GM12878 (cell line): ENCODE measurements around the gene SPINK1. TPM values are rescaled to one million over a fixed set of nuclear protein-coding genes. Genes with fewer than 3 reads are reported as not detected.

Source experiments
- ATAC-seq: fragments of 200-7000 bp; cut with Tn5 transposase; 3 replicates; pipeline ENCODE4 v1.9.1; 2020; ENCODE audit warnings: mild to moderate bottlenecking, moderate library complexity
- BruUV-seq: library from RNA; stranded (reverse); fragments of 400-500 nt; replicated peaks from 2 replicates; lab custom pipeline; 2021; lab: Mats Ljungman, UMichigan
- CTCF ChIA-PET: fragments of 300-600 bp; sonication (Branson Sonifier 250); formaldehyde crosslinking; extraction: SDS; loops from one replicate; lab custom pipeline; 2021; ENCODE audit warnings: inconsistent platforms; lab: Yijun Ruan, JAX
- POLR2A ChIA-PET: fragments of 350-600 bp; formaldehyde crosslinking; extraction: SDS; loops from one replicate; lab custom pipeline; 2021; ENCODE audit warnings: inconsistent platforms; lab: Charles Lee
- RAD21 ChIA-PET: fragments of 300-600 bp; sonication (Branson Sonifier 250); formaldehyde crosslinking; loops from one replicate; lab custom pipeline; 2023; ENCODE audit warnings: antibody characterized with exemption; ENCODE audit not compliant: unreplicated experiment; lab: Charles Lee
- SMC1A ChIA-PET: fragments of 300-600 bp; sonication (Branson Sonifier 250); formaldehyde crosslinking; loops from one replicate; lab custom pipeline; 2023; ENCODE audit not compliant: unreplicated experiment, uncharacterized antibody; lab: Charles Lee
- DNase-seq: peaks from one replicate; pipeline ENCODE4 v3.0.0-alpha.2; 2011; ENCODE audit warnings: low read depth, low spot score
- FAIRE-seq: peaks from 3 replicates; lab custom pipeline; 2011; peaks lifted over from hg19 to GRCh38; lab: Jason Lieb, UNC
- H2AFZ ChIP-seq: 2 replicates; pipeline ENCODE4 v1.6.0; 2011; ENCODE audit warnings: low read depth, low read length, control low read depth; ENCODE audit not compliant: control insufficient read depth
- H3K27ac ChIP-seq: 2 replicates; pipeline ENCODE4 v1.5.1; 2011; ENCODE audit warnings: control low read depth; ENCODE audit not compliant: control insufficient read depth, insufficient read depth
- H3K27me3 ChIP-seq, 2 experiments: replicated peaks in 1 of 2; 2 replicates each; pipeline versions ENCODE4 v1.6.0 to v1.6.1; 2011; ENCODE audit warnings: low read length in 1 of 2; ENCODE audit not compliant: control insufficient read depth in 2 of 2, insufficient read depth in 2 of 2
- H3K36me3 ChIP-seq, 2 experiments: 2 replicates each; pipeline ENCODE4 v1.5.1; 2011; ENCODE audit warnings: low read length in 1 of 2; ENCODE audit not compliant: control insufficient read depth in 2 of 2, insufficient read depth in 2 of 2
- H3K4me1 ChIP-seq: 2 replicates; pipeline ENCODE4 v1.6.1; 2011; ENCODE audit warnings: mild to moderate bottlenecking, low read length, moderate library complexity, mixed read lengths; ENCODE audit not compliant: control insufficient read depth, insufficient read depth
- H3K4me2 ChIP-seq: 2 replicates; pipeline ENCODE4 v1.6.0; 2011; ENCODE audit warnings: control low read depth; ENCODE audit not compliant: control insufficient read depth, insufficient read depth
- H3K4me3 ChIP-seq: fragments of 200-600 bp; sonication (generic); 2 replicates; pipeline ENCODE4 v1.5.1; 2016
- H3K79me2 ChIP-seq: 2 replicates; pipeline ENCODE4 v1.6.0; 2011; ENCODE audit warnings: low read length; ENCODE audit not compliant: control insufficient read depth, insufficient read depth
- H3K9ac ChIP-seq: 2 replicates; pipeline ENCODE4 v1.8.0; 2011; ENCODE audit warnings: low read length, control low read depth, mixed read lengths; ENCODE audit not compliant: control insufficient read depth, insufficient read depth
- H3K9me3 ChIP-seq: replicated peaks from 3 replicates; pipeline ENCODE4 v1.5.1; 2011; ENCODE audit warnings: mild to moderate bottlenecking, low read length; ENCODE audit not compliant: control insufficient read depth, insufficient read depth
- H4K20me1 ChIP-seq: 2 replicates; pipeline ENCODE4 v1.6.0; 2011; ENCODE audit not compliant: control insufficient read depth, insufficient read depth
- ASH2L ChIP-seq: fragments of 300-600, 200-600 bp; sonication (generic); IDR thresholded peaks from 2 replicates; pipeline ENCODE4 v1.6.1; 2017; ENCODE audit warnings: low read depth, mild to moderate bottlenecking, borderline replicate concordance
- BCL3 ChIP-seq: IDR thresholded peaks from 2 replicates; pipeline ENCODE4 v1.6.1; 2011; ENCODE audit warnings: borderline replicate concordance, low read depth, mild to moderate bottlenecking, moderate library complexity, low read length; ENCODE audit not compliant: insufficient read depth, poor library complexity, severe bottlenecking
- BMI1 ChIP-seq: fragments of 450-650 bp; IDR thresholded peaks from 2 replicates; pipeline ENCODE4 v1.6.1; 2016; ENCODE audit warnings: mild to moderate bottlenecking, moderate library complexity, borderline replicate concordance
- CHD2 ChIP-seq: IDR thresholded peaks from 2 replicates; pipeline ENCODE4 v1.6.1; 2011; ENCODE audit warnings: low read depth, low read length, improper control_type of control experiment, borderline replicate concordance
- CHD4 ChIP-seq: fragments of 200-600 bp; sonication (generic); IDR thresholded peaks from 2 replicates; pipeline ENCODE4 v1.6.1; 2016; ENCODE audit warnings: mild to moderate bottlenecking
- EP300 ChIP-seq, 2 experiments: fragments of 150-350 bp in 1 of 2; IDR thresholded peaks; 2 replicates each; pipeline ENCODE4 v1.6.1; 2011 to 2012; ENCODE audit warnings: low read depth in 2 of 2, low read length in 2 of 2, borderline replicate concordance in 1 of 2, improper control_type of control experiment in 1 of 2, inconsistent platforms in 1 of 2; ENCODE audit not compliant: control insufficient read depth in 1 of 2
- GABPA ChIP-seq: IDR thresholded peaks from 2 replicates; pipeline ENCODE4 v1.6.1; 2014; ENCODE audit warnings: antibody characterized with exemption, low read depth, mild to moderate bottlenecking, inconsistent platforms
- KDM1A ChIP-seq: fragments of 200-600 bp; sonication (generic); IDR thresholded peaks from 2 replicates; pipeline ENCODE4 v1.6.1; 2016; ENCODE audit warnings: borderline replicate concordance
- NFYB ChIP-seq: IDR thresholded peaks from 2 replicates; pipeline ENCODE4 v1.6.1; 2011; ENCODE audit warnings: low read depth, mild to moderate bottlenecking, low read length, improper control_type of control experiment, moderate library complexity; ENCODE audit not compliant: insufficient read depth
- PML ChIP-seq: IDR thresholded peaks from 2 replicates; pipeline ENCODE4 v1.6.1; 2012; ENCODE audit warnings: low read length, inconsistent platforms
- POU2F2 ChIP-seq: IDR thresholded peaks from 3 replicates; pipeline ENCODE4 v1.6.1; 2011; ENCODE audit warnings: low read depth, mild to moderate bottlenecking, low read length, borderline replicate concordance
- PRDM15 ChIP-seq: fragments of 450-650 bp; formaldehyde crosslinking; IDR thresholded peaks from 2 replicates; pipeline ENCODE4 v1.4.0; 2020; ENCODE audit warnings: mild to moderate bottlenecking, moderate library complexity
- RUNX3 ChIP-seq: IDR thresholded peaks from 2 replicates; pipeline ENCODE4 v1.6.1; 2012; ENCODE audit warnings: low read length, inconsistent platforms
- SP1 ChIP-seq: IDR thresholded peaks from one replicate; pipeline ENCODE4 v1.6.1; 2011; ENCODE audit warnings: low read depth, low read length
- TAF1 ChIP-seq: IDR thresholded peaks from 2 replicates; pipeline ENCODE4 v1.6.1; 2011; ENCODE audit warnings: mild to moderate bottlenecking, low read depth, low read length, borderline replicate concordance
- ZNF207 ChIP-seq: fragments of 450-650 bp; IDR thresholded peaks from 2 replicates; pipeline ENCODE4 v1.6.1; 2014; ENCODE audit warnings: antibody characterized with exemption, mild to moderate bottlenecking, borderline replicate concordance
- in situ Hi-C: fragments of 300-500 bp; cut with MboI; formaldehyde crosslinking; loops from 9 replicates; pipeline ENCODE4 v1.14.3; 2018; ENCODE audit warnings: mixed read lengths
- intact Hi-C: fragments of 100-400 bp; cut with micrococcal nuclease; formaldehyde crosslinking; loops from one replicate; pipeline ENCODE4 v1.14.2; 2022; ENCODE audit not compliant: unreplicated experiment
- polyA plus RNA-seq, 11 experiments: library from polyadenylated mRNA; depleted of rRNA in 4 of 11; unstranded in 6 of 11; stranded (reverse) in 5 of 11; fragments of >200 nt; fragmentation: Nextera tagmentation in 4 of 11; fragmentation: Illumina TruSeq in 1 of 11; extraction: Ambion mirVana in 4 of 11; extraction: Trizol in 1 of 11; gene quantifications; 1 replicate in 1 of 11; 2 replicates in 10 of 11; pipeline versions ENCODE4 v1.2.1 to v1.2.3, GENCODE V29; 2011 to 2016; ENCODE audit warnings: inconsistent platforms in 2 of 11, missing spikeins in 2 of 11, low read depth in 1 of 11
- total RNA-seq, 4 experiments: library from RNA; depleted of rRNA in 3 of 4; stranded (reverse); fragments of >200 nt in 3 of 4; fragmentation: Illumina TruSeq in 1 of 4; extraction: Trizol in 1 of 4; gene quantifications; 2 replicates each; pipeline versions ENCODE4 v1.2.1 to v1.2.3, GENCODE V29; 2013 to 2021

Gene SPINK1
- total and polyA plus RNA-seq, 10 of the 15 experiments (the other 5 are each of a cell fraction or from before 2014, with no cell fraction given), result 3.6 TPM; not detected in 9

GRCh38 chr5:147856801-147857200 is 25.3 kb upstream of the SPINK1 start:
- H3K4me1 ChIP-seq, result no peaks in the 10 kb centered on the region
- intact Hi-C loops, result no loop called here
- no peak overlapping the region for H2AFZ ChIP-seq
- POLR2A ChIA-PET, result no interaction called here
- H3K36me3 ChIP-seq, result no peaks in the 10 kb centered on the region
- no peak overlapping the region for H3K4me3 ChIP-seq
- in situ Hi-C loops, result no loop called here
- no peaks in the 10 kb centered on the region; a peak in 2 of 4 replicates for H3K27me3 ChIP-seq
- H3K79me2 ChIP-seq, result no peaks in the 10 kb centered on the region
- DNase-seq, result no peak
- TF ChIP-seq RUNX3, result no peak
- no peak for TF ChIP-seq CHD2
- no peak for TF ChIP-seq TAF1
- TF ChIP-seq BCL3, result no peak
- TF ChIP-seq KDM1A, result no peak
- TF ChIP-seq POU2F2, result no peak
- TF ChIP-seq PRDM15 (CRISPR knock-in tag), result no peak
- TF ChIP-seq CHD4, result no peak
- no peak for TF ChIP-seq ASH2L
- no peak for TF ChIP-seq NFYB
- TF ChIP-seq PML, result no peak
- TF ChIP-seq GABPA, result no peak
- no peak for TF ChIP-seq ZNF207
- TF ChIP-seq EP300 (IDR thresholded peaks at IDR 0.05; ENCODE audit: borderline replicate concordance in 1 of 2, control insufficient read depth in 1 of 2, low read depth in 2 of 2, low read length in 2 of 2), result no peak
- no peak for TF ChIP-seq SP1
- no peak for TF ChIP-seq BMI1
- TF ChIP-seq, all 136 proteins: peak for 0
- H3K9me3 ChIP-seq, result no peaks in the 10 kb centered on the region
- SMC1A ChIA-PET, result interaction anchor here (0.7 to 2.3 kb wide), 3 partner anchors 9 to 874 kb away, joined by 3 to 9 read pairs (median 3); no protein-coding TSS in a partner anchor
- no peak overlapping the region for H3K27ac ChIP-seq
- no peak overlapping the region for H3K9ac ChIP-seq
- H4K20me1 ChIP-seq, result no peaks in the 10 kb centered on the region
- RAD21 ChIA-PET, result no interaction called here
- no peak overlapping the region for H3K4me2 ChIP-seq
- CTCF ChIA-PET, result interaction anchor here (1.3 to 2.8 kb wide), 3 partner anchors 11 to 30 kb away, joined by 3 to 9 read pairs (median 7); no protein-coding TSS in a partner anchor
- no peak for FAIRE-seq
- BruUV-seq, result no TSS peak
- no peak for ATAC-seq
